ENCODE data around the gene MAD1L1. TPM values are rescaled to one million over a fixed set of nuclear protein-coding genes. Genes with fewer than 3 reads are reported as not detected.

The MAD1L1 gene
- total RNA-seq, 2 experiments from 2014 or later = 157 to 160 TPM

- TF ChIP-seq, protein P1, sequence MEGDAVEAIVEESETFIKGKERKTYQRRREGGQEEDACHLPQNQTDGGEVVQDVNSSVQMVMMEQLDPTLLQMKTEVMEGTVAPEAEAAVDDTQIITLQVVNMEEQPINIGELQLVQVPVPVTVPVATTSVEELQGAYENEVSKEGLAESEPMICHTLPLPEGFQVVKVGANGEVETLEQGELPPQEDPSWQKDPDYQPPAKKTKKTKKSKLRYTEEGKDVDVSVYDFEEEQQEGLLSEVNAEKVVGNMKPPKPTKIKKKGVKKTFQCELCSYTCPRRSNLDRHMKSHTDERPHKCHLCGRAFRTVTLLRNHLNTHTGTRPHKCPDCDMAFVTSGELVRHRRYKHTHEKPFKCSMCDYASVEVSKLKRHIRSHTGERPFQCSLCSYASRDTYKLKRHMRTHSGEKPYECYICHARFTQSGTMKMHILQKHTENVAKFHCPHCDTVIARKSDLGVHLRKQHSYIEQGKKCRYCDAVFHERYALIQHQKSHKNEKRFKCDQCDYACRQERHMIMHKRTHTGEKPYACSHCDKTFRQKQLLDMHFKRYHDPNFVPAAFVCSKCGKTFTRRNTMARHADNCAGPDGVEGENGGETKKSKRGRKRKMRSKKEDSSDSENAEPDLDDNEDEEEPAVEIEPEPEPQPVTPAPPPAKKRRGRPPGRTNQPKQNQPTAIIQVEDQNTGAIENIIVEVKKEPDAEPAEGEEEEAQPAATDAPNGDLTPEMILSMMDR (IDR thresholded peaks at IDR 0.05) = no peak
- Mint-ChIP-seq H3K9me3 (no peaks in the 10 kb centered on the region), H3K4me1 (ENCODE audit: low read depth) (no peaks in the 10 kb centered on the region), H3K36me3 (ENCODE audit: low read depth) (no peaks in the 10 kb centered on the region), H3K27ac (no peak overlapping the region), H3K4me3 (no peak overlapping the region), H3K27me3 (no peaks in the 10 kb centered on the region)
- intact Hi-C loops (cut with DNase I, micrococcal nuclease) = no loop called here
- Histone ChIP-seq H3K27me3 (ENCODE audit: control insufficient read depth in 1 of 2, insufficient read depth in 2 of 2, low read length in 2 of 2) (no peaks in the 10 kb centered on the region), H3K4me3 (ENCODE audit: low read length) (no peak overlapping the region), H3K36me3 (ENCODE audit: insufficient read depth, low read length) (peaks cover 9% of the 10 kb centered on the region), H3K9me3 (ENCODE audit: control insufficient read depth in 1 of 2, insufficient read depth in 1 of 2, low read length in 2 of 2) (peaks cover 0 to 9% of the 10 kb centered on the region in 2 experiments), H3K4me1 (ENCODE audit: insufficient read depth, low read length) (no peaks in the 10 kb centered on the region), H3K27ac (ENCODE audit: low read depth in 1 of 2, low read length in 2 of 2) (no peak overlapping the region)
- ChIA-PET CTCF (no interaction called here), POLR2A (no interaction called here)
- ATAC-seq (ENCODE audit: poor library complexity) = no peak
- DNase-seq = no peak
Measured at GRCh38 chr7:2131341-2131740, 101.4 kb downstream of the MAD1L1 start.

GRCh38 chr7:2130096-2130375 is 102.7 kb downstream of the MAD1L1 start:
- Histone ChIP-seq H3K27ac (ENCODE audit: low read depth in 1 of 2, low read length in 2 of 2) (no peak overlapping the region), H3K9me3 (ENCODE audit: control insufficient read depth in 1 of 2, insufficient read depth in 1 of 2, low read length in 2 of 2) (no peaks in the 10 kb centered on the region), H3K4me3 (ENCODE audit: low read length) (no peak overlapping the region), H3K4me1 (ENCODE audit: insufficient read depth, low read length) (no peaks in the 10 kb centered on the region), H3K27me3 (ENCODE audit: control insufficient read depth in 1 of 2, insufficient read depth in 2 of 2, low read length in 2 of 2) (no peaks in the 10 kb centered on the region), H3K36me3 (ENCODE audit: insufficient read depth, low read length) (peaks cover 6% of the 10 kb centered on the region)
- ATAC-seq (ENCODE audit: poor library complexity) (no peak), DNase-seq (no peak)
- Mint-ChIP-seq H3K27me3 (no peaks in the 10 kb centered on the region), H3K36me3 (ENCODE audit: low read depth) (no peaks in the 10 kb centered on the region), H3K9me3 (no peaks in the 10 kb centered on the region), H3K4me3 (no peak overlapping the region), H3K27ac (no peak overlapping the region), H3K4me1 (ENCODE audit: low read depth) (no peaks in the 10 kb centered on the region)
- TF ChIP-seq, protein P1 (IDR thresholded peaks at IDR 0.05) = no peak
- CTCF ChIA-PET = no interaction called here
- POLR2A ChIA-PET = no interaction called here
- intact Hi-C loops (cut with DNase I, micrococcal nuclease) = no loop called here

DNA sequence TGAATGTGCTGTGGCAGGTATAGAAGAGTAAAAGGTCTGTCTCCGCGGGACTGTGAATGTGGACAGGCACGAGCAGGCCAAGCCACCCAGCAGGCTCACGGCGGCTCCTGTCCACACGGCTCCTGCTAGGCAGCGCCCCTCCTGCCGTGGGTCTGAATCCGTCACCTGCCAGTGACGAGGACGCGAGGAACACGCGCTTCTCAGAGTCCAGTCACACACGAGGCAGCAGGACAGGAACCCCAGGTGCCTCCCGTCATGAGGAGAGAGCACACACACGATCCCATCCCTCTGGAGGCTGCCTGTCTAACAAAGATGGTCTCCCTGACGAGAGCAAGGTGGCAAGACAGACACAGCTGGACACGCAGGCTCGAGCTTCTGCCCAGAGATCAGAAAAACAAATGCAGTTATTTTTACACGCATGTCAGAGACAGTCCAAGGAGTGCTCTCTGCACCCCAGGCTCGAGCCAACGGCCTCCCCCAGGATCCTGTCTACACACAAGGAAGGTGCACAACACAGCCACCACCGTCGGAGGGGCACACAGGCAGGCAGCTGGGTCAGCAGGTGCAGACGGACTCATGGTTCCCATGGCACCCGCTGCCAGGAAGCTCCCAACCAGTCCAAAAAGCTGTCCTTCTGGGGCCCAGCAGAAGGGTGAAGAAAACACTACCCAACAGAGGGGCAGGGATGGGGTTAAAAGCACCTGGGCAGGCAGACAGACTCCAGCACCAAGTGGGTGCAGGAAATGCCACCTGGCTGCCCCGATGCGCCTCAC is 103.2 kb downstream of the MAD1L1 start:
- Mint-ChIP-seq H3K4me1 (ENCODE audit: low read depth) (no peaks in the 10 kb centered on the region), H3K4me3 (no peak overlapping the region), H3K27ac (no peak overlapping the region), H3K27me3 (no peaks in the 10 kb centered on the region), H3K9me3 (no peaks in the 10 kb centered on the region), H3K36me3 (ENCODE audit: low read depth) (no peaks in the 10 kb centered on the region)
- Histone ChIP-seq H3K27ac (ENCODE audit: low read depth in 1 of 2, low read length in 2 of 2) (no peak overlapping the region), H3K9me3 (ENCODE audit: control insufficient read depth in 1 of 2, insufficient read depth in 1 of 2, low read length in 2 of 2) (no peaks in the 10 kb centered on the region), H3K4me3 (ENCODE audit: low read length) (no peak overlapping the region), H3K27me3 (ENCODE audit: control insufficient read depth in 1 of 2, insufficient read depth in 2 of 2, low read length in 2 of 2) (no peaks in the 10 kb centered on the region), H3K4me1 (ENCODE audit: insufficient read depth, low read length) (no peaks in the 10 kb centered on the region), H3K36me3 (ENCODE audit: insufficient read depth, low read length) (peaks cover 6% of the 10 kb centered on the region)
- ChIA-PET CTCF (no interaction called here), POLR2A (no interaction called here)
- intact Hi-C loops (cut with DNase I, micrococcal nuclease) = no loop called here
- ATAC-seq (ENCODE audit: poor library complexity) (no peak), DNase-seq (no peak)
- TF ChIP-seq, protein P1 (IDR thresholded peaks at IDR 0.05) = no peak
